Activated naive CD8-positive, alpha-beta T cell treated with anti-CD3 and anti-CD28 coated beads for 36 hours (primary cell): Measurements from ENCODE around the gene NOTCH2. TPM values are rescaled to one million over a fixed set of nuclear protein-coding genes. Genes with fewer than 3 reads are reported as not detected.
A peak's percentile ranks its signal among the peaks of the same experiment; 100 is the strongest.

Experiments used
- DNase-seq: peaks from one replicate; pipeline ENCODE4 v3.0.0; 2021
- H3K27ac Mint-ChIP-seq: one replicate; pipeline ENCODE4 v1.8.0; 2022; ENCODE audit warnings: mild to moderate bottlenecking, moderate library complexity, mixed read lengths
- H3K27me3 Mint-ChIP-seq: one replicate; pipeline ENCODE4 v1.8.0; 2022; ENCODE audit warnings: mild to moderate bottlenecking, mixed read lengths
- H3K36me3 Mint-ChIP-seq: one replicate; pipeline ENCODE4 v1.8.0; 2021; ENCODE audit warnings: mild to moderate bottlenecking, mixed read lengths
- H3K4me1 Mint-ChIP-seq: one replicate; pipeline ENCODE4 v1.8.0; 2021; ENCODE audit warnings: mixed read lengths
- H3K4me3 Mint-ChIP-seq: one replicate; pipeline ENCODE4 v1.8.0; 2022; ENCODE audit warnings: mild to moderate bottlenecking, moderate library complexity, mixed read lengths
- H3K9me3 Mint-ChIP-seq: one replicate; pipeline ENCODE4 v1.8.0; 2022; ENCODE audit warnings: mixed read lengths
- total RNA-seq, 2 experiments: library from RNA; stranded (reverse); gene quantifications; one replicate each; pipeline ENCODE4 v1.2.3, GENCODE V29; 2021

The NOTCH2 gene
- total RNA-seq, 2 experiments from 2014 or later: 39.5 to 46.2 TPM

GRCh38 chr1:119873135-119874015 lies 196.1 kb downstream of the NOTCH2 start:
- Mint-ChIP-seq H3K36me3 (no peaks in the 10 kb centered on the region), H3K4me1 (peaks cover 1% of the 10 kb centered on the region), H3K27ac (no peak overlapping the region), H3K4me3 (no peak overlapping the region), H3K9me3 (no peaks in the 10 kb centered on the region), H3K27me3 (peaks cover 23% of the 10 kb centered on the region)
- no peak for DNase-seq

- Mint-ChIP-seq H3K4me1 (peaks cover 8% of the 10 kb centered on the region), H3K36me3 (no peaks in the 10 kb centered on the region), H3K27me3 (peaks cover 24% of the 10 kb centered on the region), H3K9me3 (no peaks in the 10 kb centered on the region), H3K27ac (no peak overlapping the region), H3K4me3 (no peak overlapping the region)
- no peak for DNase-seq
Observed at GRCh38 chr1:119871881-119872280, 197.6 kb downstream of the NOTCH2 start.

DNA sequence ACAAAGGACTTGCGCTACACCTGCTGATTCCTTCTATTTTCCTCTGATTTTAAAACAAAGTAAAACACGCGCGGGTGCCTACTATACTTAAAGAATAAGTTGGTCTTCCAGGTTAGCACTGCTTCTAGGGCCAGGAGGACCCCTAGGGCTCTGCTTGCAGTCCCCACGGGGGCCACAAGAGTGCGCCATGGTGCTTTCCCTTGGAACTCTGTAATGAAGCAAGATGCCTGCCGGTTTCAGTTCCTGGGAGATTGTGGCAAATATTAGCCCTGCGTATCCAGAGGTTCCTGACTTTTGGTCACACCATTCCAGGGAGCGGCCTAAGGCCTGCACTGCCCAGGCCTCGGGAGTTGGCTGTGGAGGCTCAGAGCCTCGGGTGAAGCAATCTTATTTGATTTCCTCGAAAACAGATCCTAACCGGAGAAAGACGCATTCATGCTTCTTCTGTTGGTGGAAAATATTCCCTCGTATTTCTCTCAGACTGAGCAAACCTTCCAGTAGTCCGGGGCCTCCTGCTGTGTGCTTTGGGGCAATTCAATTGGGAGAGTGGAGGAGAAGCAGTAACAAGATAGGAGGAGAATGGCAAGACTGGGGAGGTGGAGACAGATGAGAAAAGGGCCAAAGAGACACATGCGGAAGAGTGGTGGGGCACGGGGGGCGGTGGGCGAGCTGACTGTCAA lies 198.4 kb downstream of the NOTCH2 start:
- no peaks in the 10 kb centered on the region for H3K36me3 Mint-ChIP-seq
- H3K4me3 Mint-ChIP-seq: no peak overlapping the region
- peaks cover 8% of the 10 kb centered on the region for H3K4me1 Mint-ChIP-seq
- H3K9me3 Mint-ChIP-seq: no peaks in the 10 kb centered on the region
- DNase-seq: peak; percentile 66
- peaks cover 29% of the 10 kb centered on the region for H3K27me3 Mint-ChIP-seq
- no peak overlapping the region for H3K27ac Mint-ChIP-seq

GRCh38 chr1:119869995-119870394 lies 199.5 kb downstream of the NOTCH2 start:
- Mint-ChIP-seq H3K4me1 (peaks cover 8% of the 10 kb centered on the region), H3K4me3 (no peak overlapping the region), H3K27ac (no peak overlapping the region), H3K9me3 (no peaks in the 10 kb centered on the region), H3K36me3 (no peaks in the 10 kb centered on the region), H3K27me3 (peaks cover 29% of the 10 kb centered on the region)
- DNase-seq: no peak

DNA sequence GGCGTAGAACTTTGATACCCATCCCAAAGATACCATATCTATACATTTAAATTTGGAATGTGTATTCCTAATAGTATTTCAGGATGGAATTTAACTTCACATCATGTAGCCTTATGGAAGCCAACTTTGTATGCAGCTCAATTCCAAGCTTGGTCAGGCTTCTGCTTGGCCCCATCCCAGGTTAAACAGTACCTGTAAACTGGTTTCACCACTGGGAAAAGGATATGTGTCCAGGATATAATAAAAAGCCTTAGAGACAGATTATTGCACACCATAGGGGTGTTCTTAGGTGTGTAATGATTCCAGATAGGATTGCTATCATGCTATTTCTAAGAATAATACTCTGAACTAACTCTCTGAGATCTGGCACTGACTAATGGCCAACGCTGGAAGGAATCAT lies 201.3 kb downstream of the NOTCH2 start:
- H3K27me3 Mint-ChIP-seq: peaks cover 33% of the 10 kb centered on the region
- peaks cover 8% of the 10 kb centered on the region for H3K4me1 Mint-ChIP-seq
- H3K4me3 Mint-ChIP-seq: no peak overlapping the region
- no peak for DNase-seq
- no peaks in the 10 kb centered on the region for H3K36me3 Mint-ChIP-seq
- no peak overlapping the region for H3K27ac Mint-ChIP-seq
- H3K9me3 Mint-ChIP-seq: no peaks in the 10 kb centered on the region

DNA sequence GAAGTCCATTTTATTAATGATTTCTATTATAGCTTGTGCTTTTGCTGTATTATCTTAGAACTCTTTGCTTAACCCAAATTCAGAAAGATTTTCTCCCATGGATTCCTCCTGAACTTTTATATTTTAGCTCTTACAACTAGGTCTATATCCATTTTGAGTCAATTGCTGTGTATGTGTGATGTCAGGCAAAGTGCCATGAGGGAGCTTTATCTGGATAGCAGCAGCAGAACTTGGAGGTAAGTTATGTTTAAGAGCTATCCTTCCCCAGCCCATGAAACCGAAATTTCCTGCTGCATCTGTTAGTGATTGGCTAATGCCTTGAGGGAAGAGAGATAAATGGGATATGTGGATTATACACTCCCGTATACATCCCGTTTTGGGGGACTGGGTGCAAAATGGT lies 203.0 kb downstream of the NOTCH2 start:
- H3K27ac Mint-ChIP-seq: no peak overlapping the region
- H3K9me3 Mint-ChIP-seq: no peaks in the 10 kb centered on the region
- no peak overlapping the region for H3K4me3 Mint-ChIP-seq
- no peak for DNase-seq
- H3K27me3 Mint-ChIP-seq: peaks cover 26% of the 10 kb centered on the region
- no peaks in the 10 kb centered on the region for H3K36me3 Mint-ChIP-seq
- H3K4me1 Mint-ChIP-seq: peaks cover 8% of the 10 kb centered on the region

- H3K4me3 Mint-ChIP-seq: no peak overlapping the region
- H3K27me3 Mint-ChIP-seq: peaks cover 22% of the 10 kb centered on the region
- no peak for DNase-seq
- peaks cover 6% of the 10 kb centered on the region for H3K4me1 Mint-ChIP-seq
- no peaks in the 10 kb centered on the region for H3K9me3 Mint-ChIP-seq
- H3K27ac Mint-ChIP-seq: no peak overlapping the region
- no peaks in the 10 kb centered on the region for H3K36me3 Mint-ChIP-seq
Observed at GRCh38 chr1:119865627-119866026, 203.8 kb downstream of the NOTCH2 start.

GRCh38 chr1:119862276-119862675 lies 207.2 kb downstream of the NOTCH2 start:
- Mint-ChIP-seq H3K27me3 (peaks cover 16% of the 10 kb centered on the region), H3K36me3 (no peaks in the 10 kb centered on the region), H3K27ac (no peak overlapping the region), H3K9me3 (no peaks in the 10 kb centered on the region), H3K4me1 (peaks cover 14% of the 10 kb centered on the region), H3K4me3 (no peak overlapping the region)
- DNase-seq: no peak

Other genes with a start within 250 kb of the NOTCH2 start
- not detected for gene ADAM30, start 173.1 kb downstream of the NOTCH2 start, total RNA-seq
- 10 to 100 TPM; 23.0 TPM for gene SEC22B, start 106.9 kb upstream of the NOTCH2 start, total RNA-seq